HEK293 (cell line): ENCODE data around the gene PRSS8.

ENCODE experiments used
- CTCF ChIA-PET: fragments of 350-600 bp; formaldehyde crosslinking; extraction: SDS; loops from one replicate; lab custom pipeline; 2021; ENCODE audit warnings: antibody characterized with exemption; lab: Yijun Ruan, JAX
- POLR2A ChIA-PET: fragments of 300-600 bp; formaldehyde crosslinking; extraction: SDS; loops from one replicate; lab custom pipeline; 2020; ENCODE audit warnings: antibody characterized with exemption, inconsistent platforms; lab: Yijun Ruan, JAX
- H3K27ac ChIP-seq: fragments of 200-500 bp; sonication (Bioruptor generic); 2 replicates; pipeline ENCODE4 v1.5.1; 2014; ENCODE audit warnings: low read depth, low read length, control low read depth, inconsistent platforms; ENCODE audit errors: extremely low read depth
- H3K36me3 ChIP-seq, 2 experiments: fragments of 200-500 bp in 1 of 2; sonication (Bioruptor generic) in 1 of 2; 1 replicate in 1 of 2; 2 replicates in 1 of 2; pipeline ENCODE4 v1.5.1; 2014 to 2017; ENCODE audit warnings: inconsistent platforms in 2 of 2, low read length in 2 of 2; ENCODE audit not compliant: control insufficient read depth in 2 of 2, insufficient read depth in 1 of 2
- H3K4me1 ChIP-seq: fragments of 200-500 bp; sonication (Bioruptor generic); 2 replicates; pipeline ENCODE4 v1.5.1; 2014; ENCODE audit warnings: mild to moderate bottlenecking, low read length, inconsistent platforms; ENCODE audit not compliant: control insufficient read depth, insufficient read depth
- H3K4me3 ChIP-seq: 2 replicates; pipeline ENCODE4 v1.5.1; 2011; ENCODE audit warnings: low read depth, mild to moderate bottlenecking, control low read depth, low read length, moderate library complexity
- H3K9me3 ChIP-seq: fragments of 200-500 bp; sonication (Bioruptor generic); 2 replicates; pipeline ENCODE4 v1.5.1; 2014; ENCODE audit warnings: low read depth, low read length, inconsistent platforms; ENCODE audit not compliant: control insufficient read depth, insufficient read depth
- GLI2 ChIP-seq: fragments of 450-650 bp; formaldehyde crosslinking; IDR thresholded peaks from 2 replicates; pipeline ENCODE4; 2017; ENCODE audit warnings: missing biosample characterization, missing genetic modification characterization, low read depth, borderline replicate concordance
- HOXD13 ChIP-seq: sonication (generic); formaldehyde crosslinking; IDR thresholded peaks from 2 replicates; pipeline ENCODE4 v1.8.0; 2022; ENCODE audit warnings: missing genetic modification reagents, borderline replicate concordance
- KLF17 ChIP-seq: fragments of 450-650 bp; formaldehyde crosslinking; IDR thresholded peaks from 2 replicates; pipeline ENCODE4 v1.5.1; 2016; ENCODE audit warnings: missing biosample characterization, missing genetic modification characterization
- KLF9 ChIP-seq: fragments of 450-650 bp; formaldehyde crosslinking; IDR thresholded peaks from 2 replicates; pipeline ENCODE4 v1.5.1; 2016; ENCODE audit warnings: missing biosample characterization, missing genetic modification characterization, low read depth
- OVOL3 ChIP-seq: fragments of 450-650 bp; formaldehyde crosslinking; IDR thresholded peaks from 2 replicates; pipeline ENCODE4 v1.5.1; 2016; ENCODE audit warnings: missing biosample characterization, missing genetic modification characterization
- SP7 ChIP-seq: fragments of 450-650 bp; formaldehyde crosslinking; IDR thresholded peaks from 2 replicates; pipeline ENCODE4 v1.5.1; 2016; ENCODE audit warnings: missing biosample characterization, missing genetic modification characterization
- ZBTB1 ChIP-seq: fragments of 450-650 bp; formaldehyde crosslinking; IDR thresholded peaks from 2 replicates; pipeline ENCODE4 v1.5.1; 2016; ENCODE audit warnings: missing biosample characterization, missing genetic modification characterization
- ZBTB20 ChIP-seq: fragments of 450-650 bp; formaldehyde crosslinking; IDR thresholded peaks from 2 replicates; pipeline ENCODE4 v1.5.1; 2016; ENCODE audit warnings: missing biosample characterization, missing genetic modification characterization
- ZBTB7A ChIP-seq: fragments of 450-650 bp; formaldehyde crosslinking; IDR thresholded peaks from 2 replicates; pipeline ENCODE4 v1.5.1; 2016; ENCODE audit warnings: low read depth, missing biosample characterization, missing genetic modification characterization
- ZEB2 ChIP-seq: fragments of 450-650 bp; formaldehyde crosslinking; IDR thresholded peaks from 2 replicates; pipeline ENCODE4 v1.5.1; 2016; ENCODE audit warnings: missing biosample characterization, missing genetic modification characterization
- ZNF146 ChIP-seq: fragments of 450-650 bp; formaldehyde crosslinking; IDR thresholded peaks from 2 replicates; pipeline ENCODE4 v1.5.1; 2016; ENCODE audit warnings: missing biosample characterization, missing genetic modification characterization
- ZNF223 ChIP-seq: fragments of 450-650 bp; formaldehyde crosslinking; IDR thresholded peaks from 2 replicates; pipeline ENCODE4 v1.5.1; 2016; ENCODE audit warnings: missing biosample characterization, missing genetic modification characterization
- ZNF350 ChIP-seq: fragments of 450-650 bp; formaldehyde crosslinking; IDR thresholded peaks from 2 replicates; pipeline ENCODE4 v1.5.0; 2017; ENCODE audit warnings: missing biosample characterization, mild to moderate bottlenecking, missing genetic modification characterization
- ZNF416 ChIP-seq: fragments of 450-650 bp; formaldehyde crosslinking; IDR thresholded peaks from 2 replicates; pipeline ENCODE4 v1.5.1; 2016; ENCODE audit warnings: missing biosample characterization, missing genetic modification characterization
- ZNF426 ChIP-seq: fragments of 450-650 bp; formaldehyde crosslinking; IDR thresholded peaks from 2 replicates; pipeline ENCODE4 v1.5.1; 2017; ENCODE audit warnings: missing biosample characterization, missing genetic modification characterization, mild to moderate bottlenecking, inconsistent platforms, moderate library complexity
- ZNF544 ChIP-seq: fragments of 450-650 bp; formaldehyde crosslinking; IDR thresholded peaks from 2 replicates; pipeline ENCODE4 v1.5.0; 2017; ENCODE audit warnings: missing biosample characterization, missing genetic modification characterization
- ZNF600 ChIP-seq: fragments of 450-650 bp; formaldehyde crosslinking; IDR thresholded peaks from 2 replicates; pipeline ENCODE4 v1.5.1; 2016; ENCODE audit warnings: missing biosample characterization, missing genetic modification characterization
- ZNF621 ChIP-seq: fragments of 450-650 bp; formaldehyde crosslinking; IDR thresholded peaks from 2 replicates; pipeline ENCODE4 v1.5.1; 2017; ENCODE audit warnings: missing biosample characterization, missing genetic modification characterization
- ZNF626 ChIP-seq: fragments of 450-650 bp; sonication (Bioruptor Pico); formaldehyde crosslinking; IDR thresholded peaks from 2 replicates; pipeline ENCODE4 v1.5.1; 2018; ENCODE audit warnings: missing biosample characterization, missing genetic modification characterization, inconsistent platforms
- ZNF670 ChIP-seq: fragments of 450-650 bp; formaldehyde crosslinking; IDR thresholded peaks from 2 replicates; pipeline ENCODE4 v1.5.1; 2016; ENCODE audit warnings: missing biosample characterization, missing genetic modification characterization, low read depth
- ZNF792 ChIP-seq: fragments of 450-650 bp; formaldehyde crosslinking; IDR thresholded peaks from 2 replicates; pipeline ENCODE4 v1.5.1; 2016; ENCODE audit warnings: missing biosample characterization, missing genetic modification characterization
- ZNF843 ChIP-seq: fragments of 450-650 bp; formaldehyde crosslinking; IDR thresholded peaks from 2 replicates; pipeline ENCODE4 v1.5.1; 2016; ENCODE audit warnings: missing biosample characterization, missing genetic modification characterization
- TF ChIP-seq, protein P1 (sequence below): fragments of 450-650 bp; formaldehyde crosslinking; IDR thresholded peaks from 2 replicates; pipeline ENCODE4 v1.5.1; 2016; ENCODE audit warnings: missing biosample characterization, missing genetic modification characterization
- TF ChIP-seq, protein P2 (sequence below): fragments of 450-650 bp; formaldehyde crosslinking; IDR thresholded peaks from 2 replicates; pipeline ENCODE4 v1.5.1; 2016; ENCODE audit warnings: missing biosample characterization, missing genetic modification characterization
- TF ChIP-seq, protein P3 (sequence below): fragments of 450-650 bp; IDR thresholded peaks from 2 replicates; pipeline ENCODE4 v1.5.1; 2018; ENCODE audit warnings: missing biosample characterization, mild to moderate bottlenecking, missing genetic modification characterization
- TF ChIP-seq, protein P4 (sequence below): sonication (generic); formaldehyde crosslinking; IDR thresholded peaks from 2 replicates; pipeline ENCODE4 v1.8.1; 2022; ENCODE audit warnings: mild to moderate bottlenecking, moderate library complexity, missing genetic modification reagents

The PRSS8 gene

GRCh38 chr16:31143011-31143693, 7.6 kb upstream of the PRSS8 start (continued):
- TF ChIP-seq, protein P1, sequence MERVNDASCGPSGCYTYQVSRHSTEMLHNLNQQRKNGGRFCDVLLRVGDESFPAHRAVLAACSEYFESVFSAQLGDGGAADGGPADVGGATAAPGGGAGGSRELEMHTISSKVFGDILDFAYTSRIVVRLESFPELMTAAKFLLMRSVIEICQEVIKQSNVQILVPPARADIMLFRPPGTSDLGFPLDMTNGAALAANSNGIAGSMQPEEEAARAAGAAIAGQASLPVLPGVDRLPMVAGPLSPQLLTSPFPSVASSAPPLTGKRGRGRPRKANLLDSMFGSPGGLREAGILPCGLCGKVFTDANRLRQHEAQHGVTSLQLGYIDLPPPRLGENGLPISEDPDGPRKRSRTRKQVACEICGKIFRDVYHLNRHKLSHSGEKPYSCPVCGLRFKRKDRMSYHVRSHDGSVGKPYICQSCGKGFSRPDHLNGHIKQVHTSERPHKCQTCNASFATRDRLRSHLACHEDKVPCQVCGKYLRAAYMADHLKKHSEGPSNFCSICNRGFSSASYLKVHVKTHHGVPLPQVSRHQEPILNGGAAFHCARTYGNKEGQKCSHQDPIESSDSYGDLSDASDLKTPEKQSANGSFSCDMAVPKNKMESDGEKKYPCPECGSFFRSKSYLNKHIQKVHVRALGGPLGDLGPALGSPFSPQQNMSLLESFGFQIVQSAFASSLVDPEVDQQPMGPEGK (tag by site-specific recombination), result peak; percentile 60
- TF ChIP-seq HOXD13 (CRISPR knock-in tag) (no peak), ZBTB1 (no peak), ZNF621 (no peak), GLI2 (tag by site-specific recombination) (no peak), ZNF544 (tag by site-specific recombination) (no peak), ZNF416 (tag by site-specific recombination) (no peak), KLF9 (tag by site-specific recombination) (peak; percentile 24; the same call in 1 of the 2 replicates)
- TF ChIP-seq, protein P2, sequence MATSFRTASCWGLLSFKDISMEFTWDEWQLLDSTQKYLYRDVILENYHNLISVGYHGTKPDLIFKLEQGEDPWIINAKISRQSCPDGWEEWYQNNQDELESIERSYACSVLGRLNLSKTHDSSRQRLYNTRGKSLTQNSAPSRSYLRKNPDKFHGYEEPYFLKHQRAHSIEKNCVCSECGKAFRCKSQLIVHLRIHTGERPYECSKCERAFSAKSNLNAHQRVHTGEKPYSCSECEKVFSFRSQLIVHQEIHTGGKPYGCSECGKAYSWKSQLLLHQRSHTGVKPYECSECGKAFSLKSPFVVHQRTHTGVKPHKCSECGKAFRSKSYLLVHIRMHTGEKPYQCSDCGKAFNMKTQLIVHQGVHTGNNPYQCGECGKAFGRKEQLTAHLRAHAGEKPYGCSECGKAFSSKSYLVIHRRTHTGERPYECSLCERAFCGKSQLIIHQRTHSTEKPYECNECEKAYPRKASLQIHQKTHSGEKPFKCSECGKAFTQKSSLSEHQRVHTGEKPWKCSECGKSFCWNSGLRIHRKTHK (tag by site-specific recombination), result no peak
- TF ChIP-seq, protein P3, sequence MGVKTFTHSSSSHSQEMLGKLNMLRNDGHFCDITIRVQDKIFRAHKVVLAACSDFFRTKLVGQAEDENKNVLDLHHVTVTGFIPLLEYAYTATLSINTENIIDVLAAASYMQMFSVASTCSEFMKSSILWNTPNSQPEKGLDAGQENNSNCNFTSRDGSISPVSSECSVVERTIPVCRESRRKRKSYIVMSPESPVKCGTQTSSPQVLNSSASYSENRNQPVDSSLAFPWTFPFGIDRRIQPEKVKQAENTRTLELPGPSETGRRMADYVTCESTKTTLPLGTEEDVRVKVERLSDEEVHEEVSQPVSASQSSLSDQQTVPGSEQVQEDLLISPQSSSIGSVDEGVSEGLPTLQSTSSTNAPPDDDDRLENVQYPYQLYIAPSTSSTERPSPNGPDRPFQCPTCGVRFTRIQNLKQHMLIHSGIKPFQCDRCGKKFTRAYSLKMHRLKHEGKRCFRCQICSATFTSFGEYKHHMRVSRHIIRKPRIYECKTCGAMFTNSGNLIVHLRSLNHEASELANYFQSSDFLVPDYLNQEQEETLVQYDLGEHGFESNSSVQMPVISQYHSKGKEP (tag by site-specific recombination), result no peak

- POLR2A ChIA-PET, result interaction anchor here (0.6 to 4.8 kb wide), 35 partner anchors 10 to 870 kb away, joined by 3 to 107 read pairs (median 5); partner anchors contain the start of genes ARMC5, BCKDK, FUS and HSD3B7
- peak overlapping the region; percentile 27 for H3K4me3 ChIP-seq
- CTCF ChIA-PET, result interaction anchor here (0.6 to 3.0 kb wide), 49 partner anchors 8 to 730 kb away, joined by 3 to 24 read pairs (median 4); partner anchors contain the start of genes FUS, KAT8, PRSS36 and ZNF646
- H3K36me3 ChIP-seq, result no peaks in the 10 kb centered on the region
- no peaks in the 10 kb centered on the region for H3K9me3 ChIP-seq
- peak overlapping the region; percentile 63; the same call in 1 of the 2 replicates for H3K27ac ChIP-seq
- H3K4me1 ChIP-seq, result no peaks in the 10 kb centered on the region; the same call in 1 of the 2 replicates
- TF ChIP-seq, protein P2 (tag by site-specific recombination), result no peak
- no peak for TF ChIP-seq ZNF670 (tag by site-specific recombination)
- TF ChIP-seq SP7 (tag by site-specific recombination), result peak; percentile 68
- no peak for TF ChIP-seq OVOL3 (tag by site-specific recombination)
- no peak for TF ChIP-seq ZNF426 (tag by site-specific recombination)
- TF ChIP-seq ZEB2 (tag by site-specific recombination), result peak; percentile 77
- TF ChIP-seq ZBTB20, result no peak
- peak; percentile 77 for TF ChIP-seq KLF17 (tag by site-specific recombination)
- TF ChIP-seq ZBTB7A (tag by site-specific recombination), result 0 out of 2 replicates have a peak, but pooled peaks have one; percentile 45
- TF ChIP-seq, protein P4, sequence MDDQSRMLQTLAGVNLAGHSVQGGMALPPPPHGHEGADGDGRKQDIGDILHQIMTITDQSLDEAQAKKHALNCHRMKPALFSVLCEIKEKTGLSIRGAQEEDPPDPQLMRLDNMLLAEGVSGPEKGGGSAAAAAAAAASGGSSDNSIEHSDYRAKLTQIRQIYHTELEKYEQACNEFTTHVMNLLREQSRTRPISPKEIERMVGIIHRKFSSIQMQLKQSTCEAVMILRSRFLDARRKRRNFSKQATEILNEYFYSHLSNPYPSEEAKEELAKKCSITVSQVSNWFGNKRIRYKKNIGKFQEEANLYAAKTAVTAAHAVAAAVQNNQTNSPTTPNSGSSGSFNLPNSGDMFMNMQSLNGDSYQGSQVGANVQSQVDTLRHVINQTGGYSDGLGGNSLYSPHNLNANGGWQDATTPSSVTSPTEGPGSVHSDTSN, result 0 out of 2 replicates have a peak, but pooled peaks have one; percentile 31
- TF ChIP-seq ZNF626 (tag by site-specific recombination), result no peak
- no peak for TF ChIP-seq ZNF843 (tag by site-specific recombination)
- no peak for TF ChIP-seq ZNF146 (tag by site-specific recombination)
- no peak for TF ChIP-seq ZNF600 (tag by site-specific recombination)
- TF ChIP-seq ZNF350 (tag by site-specific recombination), result no peak
- no peak for TF ChIP-seq ZNF792 (tag by site-specific recombination)
- TF ChIP-seq ZNF223 (tag by site-specific recombination), result no peak
Measured at GRCh38 chr16:31142109-31143010, 6.8 kb upstream of the PRSS8 start.
